CD4-positive, alpha-beta T cell (primary cell): ENCODE measurements around the gene C18orf32. TPM values are rescaled to one million over a fixed set of nuclear protein-coding genes. Genes with fewer than 3 reads are reported as not detected.
"Not testable (repeated sequence)": the region's sequence is repeated elsewhere in the genome, so short reads cannot be mapped to it uniquely, and the experiment has no call there.

Experiments
- ATAC-seq: fragments of 200-7000 bp; cut with Tn5 transposase; one replicate; pipeline ENCODE4 v1.10.0; 2022; ENCODE audit warnings: mild to moderate bottlenecking; ENCODE audit not compliant: poor library complexity
- CTCF ChIA-PET: fragments of 350-600 bp; sonication (Branson Sonifier 250); formaldehyde crosslinking; loops from one replicate; lab custom pipeline; 2021; ENCODE audit warnings: antibody characterized with exemption, inconsistent platforms; lab: Charles Lee
- POLR2A ChIA-PET: fragments of 350-600 bp; sonication (Branson Sonifier 250); formaldehyde crosslinking; loops from one replicate; lab custom pipeline; 2021; ENCODE audit warnings: antibody characterized with exemption, inconsistent platforms; lab: Charles Lee
- DNase-seq, 14 experiments: peaks; one replicate each; pipeline ENCODE4 v3.0.0-alpha.2; 2013 to 2020; ENCODE audit warnings: mixed read lengths in 2 of 14
- H3K27ac ChIP-seq, 2 donors: one replicate each; pipeline versions ENCODE4 v1.5.1 to v1.7.0; 2013; ENCODE audit warnings: low read length in 2 of 2, low read depth in 1 of 2, mild to moderate bottlenecking in 1 of 2
- H3K27me3 ChIP-seq, 2 experiments: 1 replicate in 1 of 2; 2 replicates in 1 of 2; pipeline versions ENCODE4 v1.6.1 to v1.7.0; 2013; ENCODE audit warnings: low read length in 2 of 2, control low read depth in 1 of 2, mild to moderate bottlenecking in 1 of 2, moderate library complexity in 1 of 2; ENCODE audit not compliant: insufficient read depth in 2 of 2, control insufficient read depth in 1 of 2
- H3K36me3 ChIP-seq: one replicate; pipeline ENCODE4 v1.6.1; 2013; ENCODE audit warnings: low read length, control low read depth; ENCODE audit not compliant: insufficient read depth
- H3K4me1 ChIP-seq: one replicate; pipeline ENCODE4 v1.6.1; 2013; ENCODE audit warnings: low read length, control low read depth; ENCODE audit not compliant: insufficient read depth
- H3K4me3 ChIP-seq: one replicate; pipeline ENCODE4 v1.5.1; 2013; ENCODE audit warnings: mild to moderate bottlenecking, low read length, moderate library complexity
- H3K9me3 ChIP-seq, 2 experiments: 1 replicate in 1 of 2; 2 replicates in 1 of 2; pipeline versions ENCODE4 v1.6.1 to v1.7.0; 2013; ENCODE audit warnings: low read length in 2 of 2, mild to moderate bottlenecking in 2 of 2, control low read depth in 1 of 2, moderate library complexity in 1 of 2; ENCODE audit not compliant: control insufficient read depth in 1 of 2, insufficient read depth in 1 of 2
- H3K27ac Mint-ChIP-seq: one replicate; pipeline ENCODE4 v1.8.0; 2020; ENCODE audit warnings: mixed read lengths
- H3K27me3 Mint-ChIP-seq: one replicate; pipeline ENCODE4 v1.8.0; 2021; ENCODE audit warnings: mixed read lengths
- H3K36me3 Mint-ChIP-seq: one replicate; pipeline ENCODE4 v1.8.0; 2021; ENCODE audit warnings: low read depth, mixed read lengths
- H3K4me1 Mint-ChIP-seq: one replicate; pipeline ENCODE4 v1.8.0; 2021; ENCODE audit warnings: low read depth, mixed read lengths
- H3K4me3 Mint-ChIP-seq: one replicate; pipeline ENCODE4 v1.8.0; 2020; ENCODE audit warnings: mild to moderate bottlenecking, mixed read lengths
- H3K9me3 Mint-ChIP-seq: one replicate; pipeline ENCODE4 v1.8.0; 2020; ENCODE audit warnings: mixed read lengths
- CTCF ChIP-seq: fragments of 200-600 bp; IDR thresholded peaks from one replicate; pipeline ENCODE4 v1.8.0; 2022; ENCODE audit warnings: antibody characterized with exemption, mild to moderate bottlenecking
- intact Hi-C, 2 experiments: fragments of 100-400 bp; cut with DNase I in 1 of 2; cut with micrococcal nuclease in 1 of 2; formaldehyde crosslinking; loops; one replicate each; pipeline versions ENCODE4 v1.15.1 to v1.9.0; 2023 to 2025; cut with DNase I, micrococcal nuclease
- total RNA-seq, 174 experiments: library from RNA in 2 of 174; stranded (reverse) in 2 of 174; gene quantifications; one replicate each; pipeline ENCODE4 v1.2.3 and lab custom pipeline; 2021 to 2026

Gene C18orf32
- total RNA-seq, 2 experiments from 2014 or later: 38.2 to 40.1 TPM

DNA sequence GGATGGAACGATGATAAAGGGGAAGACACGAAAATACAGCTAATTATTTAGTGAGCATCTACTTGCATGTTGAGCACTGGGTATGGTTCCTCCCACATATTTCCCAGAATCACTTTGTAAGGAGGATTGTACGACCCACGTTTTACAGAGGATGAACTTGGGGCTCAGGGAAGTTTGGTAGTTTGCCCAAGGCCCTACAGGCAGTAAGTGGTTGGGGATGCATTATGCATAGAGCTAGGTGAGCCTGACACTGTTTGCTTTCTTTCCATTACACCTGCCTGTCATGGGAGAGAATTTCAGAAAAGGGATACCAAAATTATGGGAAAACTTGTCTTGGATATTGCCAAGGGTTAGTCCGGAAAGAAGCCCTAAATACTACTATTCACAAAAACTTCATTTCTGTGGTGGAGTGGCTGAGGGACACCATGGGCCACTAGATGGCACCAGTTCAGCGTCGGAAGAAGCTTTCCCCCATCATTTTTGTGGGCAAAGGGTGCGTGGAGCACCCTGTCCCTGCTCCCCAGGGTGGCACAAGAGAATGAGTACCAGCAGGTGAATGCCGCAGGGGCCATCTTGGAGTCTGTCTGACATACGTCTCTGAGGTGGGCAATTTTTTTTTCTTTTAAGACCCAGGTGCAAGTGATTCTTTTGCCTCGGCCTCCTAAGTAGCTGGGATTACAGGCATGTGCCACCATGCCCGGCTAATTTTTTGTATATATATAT is 23.5 kb upstream of the C18orf32 start:
- ChIA-PET POLR2A (interaction anchor here (1.0 kb wide), 1 partner anchor 350 kb away, joined by 3 read pairs; no protein-coding TSS in a partner anchor), CTCF (interaction anchor here (0.6 to 4.1 kb wide), 8 partner anchors 9 to 846 kb away, joined by 3 to 42 read pairs (median 3); partner anchors contain the start of gene C18orf32)
- no peaks in the 10 kb centered on the region for H3K4me1 Mint-ChIP-seq
- no peak overlapping the region for H3K27ac Mint-ChIP-seq
- DNase-seq (peak; percentile 21 to 79 (median 37)), ATAC-seq (peak; percentile 68)
- intact Hi-C loops: loop anchor here (1.0 to 10.0 kb wide), 6 partner anchors 257 to 847 kb away; no protein-coding TSS in a partner anchor
- Histone ChIP-seq H3K4me1 (peaks cover 3% of the 10 kb centered on the region), H3K27ac (no peak overlapping the region), H3K36me3 (no peaks in the 10 kb centered on the region), H3K4me3 (no peak overlapping the region), H3K9me3 (no peaks in the 10 kb centered on the region), H3K27me3 (no peaks in the 10 kb centered on the region)
- H3K27me3 Mint-ChIP-seq: peaks cover 27% of the 10 kb centered on the region
- no peaks in the 10 kb centered on the region for H3K9me3 Mint-ChIP-seq
- H3K36me3 Mint-ChIP-seq: no peaks in the 10 kb centered on the region
- H3K4me3 Mint-ChIP-seq: no peak overlapping the region
- TF ChIP-seq CTCF: peak; percentile 82

DNA sequence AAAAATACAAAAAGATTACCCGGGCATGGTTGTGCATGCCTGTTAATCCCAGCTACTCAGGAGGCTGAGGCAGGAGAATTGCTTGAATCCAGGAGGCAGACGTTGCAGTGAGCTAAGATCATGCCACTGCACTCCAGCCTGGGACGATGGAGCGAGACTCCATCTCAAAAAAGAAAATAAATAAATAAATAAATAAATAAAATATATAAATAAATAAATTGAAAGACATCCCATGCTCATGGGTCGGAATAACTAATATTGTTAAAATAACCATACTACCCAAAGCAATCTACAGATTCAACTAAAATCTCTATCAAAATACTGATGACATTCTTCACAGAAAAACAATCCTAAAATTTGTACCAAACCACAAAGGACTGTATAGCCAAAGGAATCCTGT is 19.4 kb upstream of the C18orf32 start:
- H3K9me3 Mint-ChIP-seq, POLR2A ChIA-PET, H3K36me3 Mint-ChIP-seq, H3K27ac ChIP-seq, H3K4me3 Mint-ChIP-seq, H3K4me1 ChIP-seq, DNase-seq, H3K9me3 ChIP-seq, CTCF ChIA-PET, H3K4me1 Mint-ChIP-seq, H3K27ac Mint-ChIP-seq, H3K27me3 ChIP-seq, H3K4me3 ChIP-seq, intact Hi-C loops, ATAC-seq, H3K36me3 ChIP-seq: not testable (repeated sequence)
- H3K27me3 Mint-ChIP-seq: peaks cover 38% of the 10 kb centered on the region

- Mint-ChIP-seq H3K4me3 (no peak overlapping the region), H3K27me3 (peaks cover 46% of the 10 kb centered on the region), H3K36me3 (no peaks in the 10 kb centered on the region), H3K9me3 (no peaks in the 10 kb centered on the region), H3K4me1 (no peaks in the 10 kb centered on the region), H3K27ac (no peak overlapping the region)
- Histone ChIP-seq H3K27me3 (peaks cover 2 to 14% of the 10 kb centered on the region in 2 experiments), H3K4me1 (no peaks in the 10 kb centered on the region), H3K9me3 (no peaks in the 10 kb centered on the region), H3K36me3 (no peaks in the 10 kb centered on the region), H3K4me3 (no peak overlapping the region), H3K27ac (no peak overlapping the region)
- ChIA-PET POLR2A (no interaction called here), CTCF (interaction anchor here (0.7 kb wide), 1 partner anchor 925 kb away, joined by 3 read pairs; no protein-coding TSS in a partner anchor)
- TF ChIP-seq CTCF: no peak
- intact Hi-C loops: no loop called here
- ATAC-seq (no peak), DNase-seq (no peak)
These were observed 16.9 kb upstream of the C18orf32 start for GRCh38 chr18:49503931-49504330.
